ENCODE data around the gene SIM2. TPM values are rescaled to one million over a fixed set of nuclear protein-coding genes. Genes with fewer than 3 reads are reported as not detected.

SIM2 gene
- total RNA-seq, 2 experiments from 2014 or later, result not detected

DNA sequence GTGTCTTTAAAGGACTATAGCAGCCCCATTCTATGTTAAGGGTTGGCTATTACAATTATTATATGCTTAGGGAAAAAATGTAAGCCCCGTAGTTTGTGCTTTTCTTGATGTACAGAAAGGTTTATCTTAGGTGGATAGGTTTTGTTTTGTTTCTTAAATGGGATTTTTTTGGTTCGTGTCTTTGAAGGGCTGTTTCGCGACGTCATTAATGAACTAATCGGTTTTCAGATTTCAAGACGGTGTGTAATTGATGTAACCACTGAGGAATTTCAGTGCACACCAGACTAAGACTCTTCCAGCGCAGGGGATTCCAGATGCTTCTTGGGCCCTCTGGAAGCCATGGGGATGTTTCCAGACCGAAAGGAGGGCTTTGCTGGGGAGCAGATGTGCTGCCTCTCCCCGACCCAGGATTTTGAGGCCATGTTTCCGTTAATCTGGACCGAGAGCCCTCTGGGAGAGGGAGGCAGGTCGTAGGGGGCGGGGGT is 4.8 kb upstream of the SIM2 start:
- no peak overlapping the region for H3K27ac Mint-ChIP-seq
- no peak for DNase-seq
- no peaks in the 10 kb centered on the region for H3K9me3 Mint-ChIP-seq
- no peaks in the 10 kb centered on the region for H3K36me3 Mint-ChIP-seq
- H3K4me3 Mint-ChIP-seq, result no peak overlapping the region
- peaks cover 94% of the 10 kb centered on the region for H3K27me3 Mint-ChIP-seq
- peaks cover 13% of the 10 kb centered on the region for H3K4me1 Mint-ChIP-seq

DNA sequence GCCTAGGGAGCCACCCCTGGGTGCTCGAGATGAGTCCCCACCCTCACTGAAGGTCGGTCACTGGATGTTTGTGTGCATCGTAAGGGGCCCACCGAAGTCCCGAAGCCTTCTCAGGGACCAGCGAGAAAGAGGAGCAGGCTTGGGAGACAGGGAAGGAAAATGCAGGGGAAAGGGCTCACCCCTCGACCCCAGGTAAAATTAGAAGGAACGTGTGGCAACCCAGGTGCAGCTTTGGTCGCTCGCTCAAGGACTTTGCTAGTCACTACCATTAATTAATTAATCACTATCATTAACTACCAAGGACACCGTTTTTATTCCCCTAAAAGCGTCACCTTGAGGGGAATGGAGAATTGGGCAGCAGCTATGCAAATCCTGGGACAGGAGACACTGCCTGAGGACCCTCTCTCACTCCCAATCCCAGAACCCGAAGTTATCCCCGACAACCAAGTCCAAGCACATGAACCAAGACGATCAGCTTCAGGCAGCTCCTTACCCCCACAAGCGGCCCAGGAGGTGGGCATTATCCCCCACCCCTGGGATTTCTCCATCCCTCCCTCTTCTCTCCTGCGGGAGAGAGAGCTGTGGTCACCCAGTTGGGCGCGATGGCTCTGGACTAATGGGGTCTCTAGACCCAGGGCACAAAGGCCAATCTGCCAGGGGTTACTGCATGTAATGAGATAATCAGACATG is 4.2 kb upstream of the SIM2 start:
- H3K4me3 Mint-ChIP-seq, result no peak overlapping the region
- no peaks in the 10 kb centered on the region for H3K36me3 Mint-ChIP-seq
- peaks cover 13% of the 10 kb centered on the region for H3K4me1 Mint-ChIP-seq
- peaks cover 88% of the 10 kb centered on the region for H3K27me3 Mint-ChIP-seq
- H3K27ac Mint-ChIP-seq, result no peak overlapping the region
- DNase-seq, result no peak
- no peaks in the 10 kb centered on the region for H3K9me3 Mint-ChIP-seq

DNA sequence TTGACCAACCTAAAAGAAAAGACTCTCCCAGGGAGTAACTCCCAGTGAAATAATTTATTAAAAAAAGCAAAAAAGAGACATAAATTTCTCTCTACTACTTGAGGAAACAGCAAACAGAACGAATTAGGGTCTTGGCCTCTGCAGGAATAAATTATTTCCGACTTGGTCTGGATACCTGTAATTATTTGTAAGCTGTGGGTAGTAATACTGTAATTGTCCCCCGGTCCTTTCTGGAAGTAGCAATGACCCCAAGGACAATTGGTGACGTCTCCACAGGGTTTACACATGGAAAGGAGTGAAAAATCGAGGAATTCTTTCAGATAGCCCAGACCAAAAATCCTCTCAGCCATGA is 3.7 kb upstream of the SIM2 start:
- H3K27ac Mint-ChIP-seq, result no peak overlapping the region
- peaks cover 87% of the 10 kb centered on the region for H3K27me3 Mint-ChIP-seq
- H3K4me3 Mint-ChIP-seq, result no peak overlapping the region
- H3K9me3 Mint-ChIP-seq, result no peaks in the 10 kb centered on the region
- peaks cover 17% of the 10 kb centered on the region for H3K4me1 Mint-ChIP-seq
- DNase-seq, result no peak
- H3K36me3 Mint-ChIP-seq, result no peaks in the 10 kb centered on the region

DNA sequence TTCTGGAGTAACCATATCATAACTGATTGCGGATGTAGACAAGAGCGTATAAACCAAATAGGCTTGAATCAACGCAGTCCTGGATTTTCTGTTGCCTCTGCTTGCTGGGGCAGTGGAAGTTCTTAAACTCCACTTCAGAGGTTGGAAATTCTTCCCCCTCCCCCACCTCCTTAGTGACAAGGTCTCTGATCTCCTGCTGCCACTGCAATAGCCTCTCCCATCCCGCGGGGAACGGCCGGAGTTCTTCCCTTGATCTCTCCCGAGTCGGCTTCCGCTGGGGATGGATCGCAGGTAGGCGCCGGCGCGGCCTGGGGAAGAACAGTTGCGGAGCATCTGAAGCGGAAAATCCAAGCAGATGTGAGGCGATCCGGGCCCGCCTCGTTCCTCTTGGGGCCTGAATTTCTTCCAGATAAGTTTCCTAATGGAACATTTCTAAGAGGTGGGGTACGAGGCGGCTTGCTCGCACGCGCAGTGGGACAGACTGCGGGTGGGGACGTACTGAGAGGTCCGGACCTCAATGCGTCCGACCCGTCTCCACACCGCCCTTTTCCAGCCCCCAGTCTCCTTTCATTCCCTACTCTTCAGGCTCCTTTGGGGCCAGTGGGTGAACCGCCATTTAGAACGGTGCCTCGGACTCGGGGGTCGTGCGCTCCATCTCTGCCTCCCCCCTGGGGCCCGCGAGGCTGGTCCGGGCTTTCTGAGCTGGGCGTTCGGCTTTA is 3.1 kb upstream of the SIM2 start:
- peaks cover 21% of the 10 kb centered on the region for H3K4me1 Mint-ChIP-seq
- no peaks in the 10 kb centered on the region for H3K9me3 Mint-ChIP-seq
- no peaks in the 10 kb centered on the region for H3K36me3 Mint-ChIP-seq
- no peak overlapping the region for H3K4me3 Mint-ChIP-seq
- DNase-seq, result no peak
- no peak overlapping the region for H3K27ac Mint-ChIP-seq
- H3K27me3 Mint-ChIP-seq, result peaks cover 87% of the 10 kb centered on the region

DNA sequence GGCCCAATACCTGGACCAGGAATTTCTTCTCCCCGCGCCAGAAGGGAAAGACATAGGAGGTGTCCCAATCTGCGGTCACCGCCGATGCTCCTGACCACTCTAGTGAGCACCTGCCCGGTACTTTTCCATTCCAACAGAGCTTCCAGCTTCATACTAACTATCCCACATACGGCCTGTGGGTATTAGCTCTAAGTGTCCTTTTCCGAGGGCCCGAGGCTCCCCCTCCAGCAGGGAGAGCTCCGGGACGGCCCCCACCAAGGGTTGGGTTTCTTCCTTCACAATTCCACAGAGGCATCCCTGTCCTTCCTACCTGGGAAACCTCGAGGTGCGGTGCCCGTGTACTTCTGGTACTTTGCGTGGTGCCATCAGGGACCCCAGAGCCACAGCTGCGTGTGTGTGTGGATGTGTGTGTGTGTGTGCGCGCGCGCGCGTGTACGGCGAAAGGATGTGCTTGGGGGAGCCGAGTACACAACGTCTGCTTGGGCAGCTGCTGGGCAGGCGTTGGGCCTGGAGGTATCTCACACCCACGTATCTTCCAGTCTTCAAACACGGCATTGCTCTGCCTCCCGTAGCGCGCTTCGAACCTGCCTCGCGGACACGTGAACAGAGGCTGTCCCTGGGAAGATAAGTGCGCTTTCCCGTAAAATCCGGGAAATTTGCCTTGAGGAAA is 2.4 kb upstream of the SIM2 start:
- Mint-ChIP-seq H3K4me3 (no peak overlapping the region), H3K36me3 (no peaks in the 10 kb centered on the region), H3K27ac (no peak overlapping the region), H3K27me3 (peaks cover 86% of the 10 kb centered on the region), H3K4me1 (peaks cover 23% of the 10 kb centered on the region), H3K9me3 (no peaks in the 10 kb centered on the region)
- DNase-seq, result no peak

DNA sequence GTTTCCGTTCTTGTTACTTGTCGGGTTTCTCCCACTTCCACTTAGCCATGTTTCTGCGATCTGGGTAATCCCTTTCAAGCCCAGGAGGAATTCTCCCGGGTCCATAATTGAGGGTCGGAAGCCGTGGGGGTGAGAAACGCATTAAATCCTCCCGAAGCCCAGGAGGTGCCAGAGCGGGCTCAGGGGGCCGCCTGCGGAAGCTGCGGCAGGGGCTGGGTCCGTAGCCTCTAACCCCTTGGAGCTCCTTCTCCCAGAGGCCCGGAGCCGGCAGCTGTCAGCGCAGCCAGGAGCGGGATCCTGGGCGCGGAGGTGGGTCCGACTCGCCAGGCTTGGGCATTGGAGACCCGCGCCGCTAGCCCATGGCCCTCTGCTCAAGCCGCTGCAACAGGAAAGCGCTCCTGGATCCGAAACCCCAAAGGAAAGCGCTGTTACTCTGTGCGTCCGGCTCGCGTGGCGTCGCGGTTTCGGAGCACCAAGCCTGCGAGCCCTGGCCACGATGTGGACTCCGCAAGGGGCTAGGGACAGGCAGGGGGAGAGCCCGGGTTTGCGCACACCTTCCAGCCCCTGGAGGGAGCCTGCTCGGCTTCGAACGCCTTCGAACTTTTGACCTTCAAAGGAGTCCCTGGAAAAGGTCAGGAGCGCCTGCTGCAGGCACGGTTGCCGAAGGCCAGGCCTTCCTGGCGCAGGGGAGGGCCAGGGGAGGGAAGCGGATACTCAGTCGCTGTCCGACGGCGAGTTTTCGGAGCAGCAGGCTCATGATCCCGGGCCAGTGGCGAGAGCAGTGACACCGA is 1.7 kb upstream of the SIM2 start:
- no peak overlapping the region for H3K4me3 Mint-ChIP-seq
- H3K27me3 Mint-ChIP-seq, result peaks cover 86% of the 10 kb centered on the region
- no peaks in the 10 kb centered on the region for H3K36me3 Mint-ChIP-seq
- H3K4me1 Mint-ChIP-seq, result peaks cover 25% of the 10 kb centered on the region
- H3K9me3 Mint-ChIP-seq, result no peaks in the 10 kb centered on the region
- DNase-seq, result no peak
- no peak overlapping the region for H3K27ac Mint-ChIP-seq

DNA sequence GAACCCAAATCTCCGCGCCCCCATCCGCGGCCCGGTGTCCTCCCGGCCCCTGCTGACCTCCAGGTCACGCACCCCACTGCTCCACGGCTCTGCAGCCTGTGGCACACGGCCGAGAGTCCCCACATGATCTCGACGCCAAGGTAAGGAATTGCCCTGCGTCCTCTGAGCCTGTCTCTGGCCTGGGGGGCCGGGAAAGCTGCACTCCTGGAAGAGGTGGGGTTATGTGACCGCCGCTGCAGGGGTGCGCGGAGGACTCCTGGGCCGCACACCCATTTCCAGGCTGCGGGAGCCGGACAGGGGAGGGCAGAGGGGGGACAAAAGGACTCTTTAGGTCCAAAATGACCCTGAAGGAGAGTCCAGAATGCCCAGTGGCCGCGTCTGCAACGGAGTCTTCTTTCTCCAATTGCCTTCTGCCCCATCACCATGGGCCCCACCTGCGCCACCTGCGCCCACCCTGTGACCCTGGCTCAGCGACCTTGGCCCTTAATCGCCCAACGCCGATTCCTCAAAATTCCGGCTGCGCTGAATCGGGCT is 997 bp upstream of the SIM2 start:
- Mint-ChIP-seq H3K4me3 (no peak overlapping the region), H3K9me3 (no peaks in the 10 kb centered on the region), H3K27me3 (peaks cover 86% of the 10 kb centered on the region), H3K27ac (no peak overlapping the region), H3K4me1 (peaks cover 22% of the 10 kb centered on the region), H3K36me3 (no peaks in the 10 kb centered on the region)
- no peak for DNase-seq

DNA sequence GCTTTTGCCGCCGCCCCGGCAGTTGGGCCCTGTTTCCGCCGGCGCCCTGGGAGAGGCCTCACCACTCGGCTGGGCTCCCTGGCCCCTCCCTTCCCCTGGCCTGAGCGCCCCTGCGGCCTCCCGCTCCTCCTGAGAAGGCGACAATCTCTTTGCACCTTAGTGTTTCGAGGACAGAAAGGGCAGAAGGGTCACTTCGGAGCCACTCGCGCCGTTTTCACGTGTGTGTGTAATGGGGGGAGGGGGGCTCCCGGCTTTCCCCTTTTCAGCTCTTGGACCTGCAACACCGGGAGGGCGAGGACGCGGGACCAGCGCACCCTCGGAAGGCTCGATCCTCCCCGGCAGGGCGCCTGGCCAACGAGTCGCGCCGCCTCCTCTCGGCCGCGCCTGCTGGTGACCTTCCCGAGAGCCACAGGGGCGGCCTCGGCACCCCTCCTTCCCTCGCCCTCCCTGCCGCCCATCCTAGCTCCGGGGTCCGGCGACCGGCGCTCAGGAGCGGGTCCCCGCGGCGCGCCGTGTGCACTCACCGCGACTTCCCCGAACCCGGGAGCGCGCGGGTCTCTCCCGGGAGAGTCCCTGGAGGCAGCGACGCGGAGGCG is 432 bp upstream of the SIM2 start:
- Mint-ChIP-seq H3K4me1 (peaks cover 22% of the 10 kb centered on the region), H3K36me3 (no peaks in the 10 kb centered on the region), H3K9me3 (no peaks in the 10 kb centered on the region), H3K4me3 (no peak overlapping the region), H3K27ac (no peak overlapping the region), H3K27me3 (peaks cover 86% of the 10 kb centered on the region)
- DNase-seq, result no peak

DNA sequence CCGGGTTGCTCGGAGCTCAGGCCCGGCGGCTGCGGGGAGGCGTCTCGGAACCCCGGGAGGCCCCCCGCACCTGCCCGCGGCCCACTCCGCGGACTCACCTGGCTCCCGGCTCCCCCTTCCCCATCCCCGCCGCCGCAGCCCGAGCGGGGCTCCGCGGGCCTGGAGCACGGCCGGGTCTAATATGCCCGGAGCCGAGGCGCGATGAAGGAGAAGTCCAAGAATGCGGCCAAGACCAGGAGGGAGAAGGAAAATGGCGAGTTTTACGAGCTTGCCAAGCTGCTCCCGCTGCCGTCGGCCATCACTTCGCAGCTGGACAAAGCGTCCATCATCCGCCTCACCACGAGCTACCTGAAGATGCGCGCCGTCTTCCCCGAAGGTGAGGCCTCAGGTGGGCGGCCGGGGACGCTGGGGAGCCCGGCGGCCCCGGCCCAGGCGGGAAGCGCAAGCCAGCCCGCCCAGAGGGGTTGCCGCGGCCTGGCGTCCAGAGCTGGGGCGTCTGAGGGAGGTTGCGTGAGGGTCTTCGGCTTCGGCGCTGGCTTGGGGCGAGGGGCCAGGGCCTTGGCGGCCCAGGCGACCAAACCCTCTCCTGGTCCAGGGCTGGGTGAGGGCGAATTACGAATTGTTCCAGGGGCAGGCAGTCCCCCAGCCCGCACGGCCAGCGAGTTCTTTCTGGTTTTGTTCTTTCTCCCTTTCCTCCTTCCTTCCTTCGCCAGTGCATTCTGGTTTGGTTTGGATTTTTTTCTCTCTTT is 805 bp downstream of the SIM2 start:
- Mint-ChIP-seq H3K4me1 (peaks cover 21% of the 10 kb centered on the region), H3K9me3 (no peaks in the 10 kb centered on the region), H3K27me3 (peaks cover 86% of the 10 kb centered on the region), H3K36me3 (no peaks in the 10 kb centered on the region), H3K27ac (no peak overlapping the region), H3K4me3 (peak overlapping the region; percentile 74)
- DNase-seq, result no peak

DNA sequence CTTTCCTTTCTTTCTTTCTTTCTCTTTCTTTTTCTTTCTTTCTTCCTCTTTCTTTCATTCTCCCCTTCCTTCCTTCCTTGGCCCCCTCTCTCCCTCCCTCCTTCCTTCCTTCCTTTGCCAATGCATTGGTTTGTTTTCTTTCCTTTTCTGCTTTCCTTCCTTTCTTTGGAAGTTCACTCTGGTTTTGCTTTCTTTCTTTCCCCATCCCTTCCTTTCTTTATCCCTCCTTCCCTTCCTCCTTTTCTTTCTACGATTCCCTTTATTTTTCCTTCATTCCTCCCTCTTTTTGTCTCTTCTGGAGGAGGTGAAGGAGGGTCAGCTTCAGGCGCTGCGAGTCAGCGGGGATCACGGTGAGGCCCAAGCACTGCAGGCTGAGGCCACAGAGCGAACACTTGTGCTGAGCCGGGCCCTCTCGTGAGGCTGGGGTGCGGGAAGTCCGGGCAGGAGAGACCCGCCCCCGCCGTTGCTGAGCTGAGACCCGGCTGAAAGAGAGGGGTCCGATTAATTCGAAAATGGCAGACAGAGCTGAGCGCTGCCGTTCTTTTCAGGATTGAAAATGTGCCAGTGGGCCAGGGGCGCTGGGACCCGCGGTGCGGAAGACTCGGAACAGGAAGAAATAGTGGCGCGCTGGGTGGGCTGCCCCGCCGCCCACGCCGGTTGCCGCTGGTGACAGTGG is 1.5 kb downstream of the SIM2 start:
- no peak overlapping the region for H3K27ac Mint-ChIP-seq

DNA sequence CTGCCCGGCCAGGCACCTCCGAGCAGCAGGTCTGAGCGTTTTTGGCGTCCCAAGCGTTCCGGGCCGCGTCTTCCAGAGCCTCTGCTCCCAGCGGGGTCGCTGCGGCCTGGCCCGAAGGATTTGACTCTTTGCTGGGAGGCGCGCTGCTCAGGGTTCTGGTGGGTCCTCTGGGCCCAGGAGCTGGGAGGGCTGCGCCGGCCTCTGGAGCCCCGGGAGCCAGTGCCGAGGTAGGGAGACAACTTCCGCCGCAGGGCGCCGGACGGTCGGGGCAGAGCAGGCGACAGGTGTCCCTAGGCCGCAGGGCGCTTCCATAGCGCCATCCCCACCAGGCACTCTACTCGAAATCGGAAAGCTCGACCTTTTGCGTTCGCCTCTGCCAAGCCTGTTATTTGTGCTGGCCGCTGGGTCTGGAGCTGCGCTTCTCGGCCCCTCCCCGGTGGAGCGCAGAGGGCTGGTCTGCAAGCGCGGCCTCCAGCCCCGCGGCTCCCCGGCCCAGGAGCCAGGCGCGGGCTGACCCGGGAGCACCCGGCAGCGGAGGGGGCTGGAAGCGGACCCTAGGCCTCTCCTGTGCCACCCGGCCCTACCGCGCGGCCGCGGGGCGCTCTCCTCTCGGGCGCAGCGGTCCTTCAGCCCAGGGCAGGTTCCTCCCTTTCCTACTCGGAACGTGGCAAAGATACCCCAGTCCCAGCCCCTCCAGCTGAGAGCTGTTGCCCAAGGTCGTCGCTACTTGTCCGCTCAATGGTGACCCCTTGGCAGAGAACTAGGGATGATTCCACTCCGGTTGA is 2.2 kb downstream of the SIM2 start:
- no peaks in the 10 kb centered on the region for H3K9me3 Mint-ChIP-seq
- H3K4me3 Mint-ChIP-seq, result peak overlapping the region; percentile 74
- H3K27ac Mint-ChIP-seq, result no peak overlapping the region
- H3K36me3 Mint-ChIP-seq, result no peaks in the 10 kb centered on the region
- H3K27me3 Mint-ChIP-seq, result peaks cover 85% of the 10 kb centered on the region
- peaks cover 30% of the 10 kb centered on the region for H3K4me1 Mint-ChIP-seq
- no peak for DNase-seq

More for the DNA sequence above, 1.5 kb downstream of the SIM2 start:
- no peak for DNase-seq
- peak overlapping the region; percentile 74 for H3K4me3 Mint-ChIP-seq
- H3K36me3 Mint-ChIP-seq, result no peaks in the 10 kb centered on the region
- H3K9me3 Mint-ChIP-seq, result no peaks in the 10 kb centered on the region
- H3K4me1 Mint-ChIP-seq, result peaks cover 25% of the 10 kb centered on the region
- H3K27me3 Mint-ChIP-seq, result peaks cover 85% of the 10 kb centered on the region

DNA sequence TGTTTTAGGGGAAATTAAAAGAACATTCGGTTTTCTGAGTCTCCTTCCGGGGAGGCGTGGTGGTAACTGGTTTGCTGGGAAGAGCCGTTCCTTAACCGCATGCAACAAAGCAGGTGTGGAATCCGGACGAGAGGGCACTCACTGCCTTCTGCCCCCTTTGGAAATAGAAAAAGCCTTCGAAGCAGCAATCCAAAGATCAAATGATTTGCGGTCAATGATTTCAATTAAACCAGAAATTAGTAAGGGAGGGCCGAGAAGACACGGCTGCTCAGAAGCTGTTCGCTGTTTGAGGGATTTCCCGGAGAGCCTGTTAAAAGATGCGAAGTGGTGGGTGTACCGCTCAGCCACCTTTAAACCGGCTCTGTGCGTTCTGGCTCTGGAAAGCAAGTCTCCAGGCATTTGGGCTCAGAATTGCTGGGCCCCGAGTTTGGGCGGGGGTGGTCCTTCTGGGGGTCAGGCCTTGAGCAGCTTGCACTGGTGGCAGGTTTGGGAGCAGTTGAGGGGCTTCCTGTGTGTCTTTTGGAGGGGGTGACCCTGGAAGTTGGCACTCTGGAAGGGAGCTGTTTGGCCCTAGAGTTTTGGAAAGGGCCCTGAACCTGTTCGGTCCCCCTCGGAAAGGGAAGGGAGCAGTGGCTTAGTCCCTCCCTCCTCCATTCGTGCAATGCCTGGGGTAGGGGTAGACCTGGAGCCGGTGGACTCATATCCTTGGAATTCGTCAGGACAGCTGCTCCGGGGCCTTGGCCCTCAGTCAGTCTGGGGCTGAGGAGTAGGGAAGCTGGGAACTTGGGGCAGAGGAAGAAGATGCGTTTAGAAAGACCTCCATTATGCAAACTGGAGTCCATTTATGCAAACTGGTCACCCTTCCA is 3.1 kb downstream of the SIM2 start:
- Mint-ChIP-seq H3K9me3 (no peaks in the 10 kb centered on the region), H3K27ac (no peak overlapping the region), H3K4me3 (no peak overlapping the region), H3K4me1 (peaks cover 38% of the 10 kb centered on the region), H3K36me3 (no peaks in the 10 kb centered on the region), H3K27me3 (peaks cover 85% of the 10 kb centered on the region)
- no peak for DNase-seq

Measured in activated naive CD8-positive, alpha-beta T cell treated with anti-CD3 and anti-CD28 coated beads for 36 hours (primary cell).